ENCODE measurements around the gene DLGAP4.
"Not testable (repeated sequence)": the region's sequence is repeated elsewhere in the genome, so short reads cannot be mapped to it uniquely, and the experiment has no call there.

DLGAP4 gene

GRCh38 chr20:36473164-36473563 lies 167.0 kb downstream of the DLGAP4 start:
- DNase-seq (ENCODE audit: low read depth): no peak

GRCh38 chr20:36474563-36474962 lies 168.4 kb downstream of the DLGAP4 start:
- DNase-seq (ENCODE audit: low read depth): no peak

- not testable (repeated sequence) for DNase-seq (ENCODE audit: low read depth)
These were observed 168.9 kb downstream of the DLGAP4 start for GRCh38 chr20:36475054-36475453.

GRCh38 chr20:36477475-36477874 lies 171.3 kb downstream of the DLGAP4 start:
- no peak for DNase-seq (ENCODE audit: low read depth)

GRCh38 chr20:36478137-36478905 lies 172.2 kb downstream of the DLGAP4 start:
- no peak for DNase-seq (ENCODE audit: low read depth)

GRCh38 chr20:36479938-36480337 lies 173.8 kb downstream of the DLGAP4 start:
- DNase-seq (ENCODE audit: low read depth): no peak

GRCh38 chr20:36480456-36481048 lies 174.4 kb downstream of the DLGAP4 start:
- no peak for DNase-seq (ENCODE audit: low read depth)

- no peak for DNase-seq (ENCODE audit: low read depth)
These were observed 175.4 kb downstream of the DLGAP4 start for GRCh38 chr20:36481380-36482043.

- no peak for DNase-seq (ENCODE audit: low read depth)
These were observed 175.9 kb downstream of the DLGAP4 start for GRCh38 chr20:36482044-36482473.

- no peak for DNase-seq (ENCODE audit: low read depth)
These were observed 177.2 kb downstream of the DLGAP4 start for GRCh38 chr20:36483209-36483918.

- DNase-seq (ENCODE audit: low read depth): no peak
These were observed 178.0 kb downstream of the DLGAP4 start for GRCh38 chr20:36483919-36484808.

GRCh38 chr20:36485286-36485685 lies 179.1 kb downstream of the DLGAP4 start:
- DNase-seq (ENCODE audit: low read depth): no peak

GRCh38 chr20:36487069-36487468 lies 180.9 kb downstream of the DLGAP4 start:
- DNase-seq (ENCODE audit: low read depth): no peak

- no peak for DNase-seq (ENCODE audit: low read depth)
These were observed 184.1 kb downstream of the DLGAP4 start for GRCh38 chr20:36490191-36490590.

GRCh38 chr20:36491901-36492617 lies 185.9 kb downstream of the DLGAP4 start:
- DNase-seq (ENCODE audit: low read depth): no peak

- DNase-seq (ENCODE audit: low read depth): no peak
These were observed 187.1 kb downstream of the DLGAP4 start for GRCh38 chr20:36493051-36493800.

- peak; percentile 81 for DNase-seq (ENCODE audit: low read depth)
These were observed 187.6 kb downstream of the DLGAP4 start for GRCh38 chr20:36493801-36494114.

- DNase-seq (ENCODE audit: low read depth): no peak
These were observed 190.8 kb downstream of the DLGAP4 start for GRCh38 chr20:36496707-36497669.

- no peak for DNase-seq (ENCODE audit: low read depth)
These were observed 191.7 kb downstream of the DLGAP4 start for GRCh38 chr20:36497856-36498255.
